ENCODE measurements around the gene CLCN1.
"Not testable (repeated sequence)": the region's sequence is repeated elsewhere in the genome, so short reads cannot be mapped to it uniquely, and the experiment has no call there.

Gene CLCN1

DNA sequence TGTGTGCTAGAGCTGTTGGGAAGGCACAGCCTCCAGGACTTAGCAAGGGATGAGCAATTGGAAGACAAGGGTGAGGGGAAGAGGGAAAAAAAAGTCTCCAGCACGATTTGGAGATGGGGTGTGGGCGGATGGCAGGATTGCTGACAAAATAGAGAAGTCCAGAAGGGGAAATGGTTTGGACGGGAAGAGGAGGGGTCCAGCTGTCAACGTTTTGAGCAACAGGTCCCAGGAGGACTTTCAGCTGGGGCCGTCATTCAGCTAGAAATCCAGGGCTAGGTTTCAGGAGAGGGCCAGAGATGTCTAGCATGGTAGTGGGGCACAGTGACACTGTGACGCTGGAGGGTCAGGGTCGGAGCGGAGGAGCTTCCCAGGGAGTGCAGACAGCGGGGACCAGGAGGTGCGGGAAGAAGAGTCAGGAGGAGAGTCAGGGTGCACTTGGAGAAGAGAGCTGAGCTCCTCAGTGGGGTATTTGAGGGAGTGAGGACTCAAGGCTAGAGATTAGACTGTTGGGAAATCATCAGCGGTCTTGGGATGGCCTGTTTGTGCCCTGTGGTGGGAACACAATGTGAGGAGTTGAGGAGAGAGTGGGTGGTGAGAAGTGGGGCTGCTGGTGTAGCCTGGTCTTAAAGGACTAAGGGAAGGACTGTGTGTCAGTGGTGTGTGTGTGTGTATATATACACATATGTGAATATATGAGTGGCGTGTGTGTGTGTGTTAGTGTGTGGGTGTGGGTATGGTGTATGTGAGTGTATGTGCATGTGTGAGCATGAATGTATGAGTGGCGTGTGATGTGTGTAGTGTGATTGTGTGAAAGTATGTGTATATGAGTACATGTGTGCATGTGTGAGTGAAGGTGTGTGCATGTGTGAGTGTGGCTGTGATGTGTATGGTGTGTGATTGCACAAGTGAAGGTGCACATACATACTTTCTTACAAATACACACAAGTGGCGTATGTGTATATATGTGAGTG, 69.0 kb downstream of the CLCN1 start:
- DNase-seq (ENCODE audit: low read depth, low spot score): no peak

DNA sequence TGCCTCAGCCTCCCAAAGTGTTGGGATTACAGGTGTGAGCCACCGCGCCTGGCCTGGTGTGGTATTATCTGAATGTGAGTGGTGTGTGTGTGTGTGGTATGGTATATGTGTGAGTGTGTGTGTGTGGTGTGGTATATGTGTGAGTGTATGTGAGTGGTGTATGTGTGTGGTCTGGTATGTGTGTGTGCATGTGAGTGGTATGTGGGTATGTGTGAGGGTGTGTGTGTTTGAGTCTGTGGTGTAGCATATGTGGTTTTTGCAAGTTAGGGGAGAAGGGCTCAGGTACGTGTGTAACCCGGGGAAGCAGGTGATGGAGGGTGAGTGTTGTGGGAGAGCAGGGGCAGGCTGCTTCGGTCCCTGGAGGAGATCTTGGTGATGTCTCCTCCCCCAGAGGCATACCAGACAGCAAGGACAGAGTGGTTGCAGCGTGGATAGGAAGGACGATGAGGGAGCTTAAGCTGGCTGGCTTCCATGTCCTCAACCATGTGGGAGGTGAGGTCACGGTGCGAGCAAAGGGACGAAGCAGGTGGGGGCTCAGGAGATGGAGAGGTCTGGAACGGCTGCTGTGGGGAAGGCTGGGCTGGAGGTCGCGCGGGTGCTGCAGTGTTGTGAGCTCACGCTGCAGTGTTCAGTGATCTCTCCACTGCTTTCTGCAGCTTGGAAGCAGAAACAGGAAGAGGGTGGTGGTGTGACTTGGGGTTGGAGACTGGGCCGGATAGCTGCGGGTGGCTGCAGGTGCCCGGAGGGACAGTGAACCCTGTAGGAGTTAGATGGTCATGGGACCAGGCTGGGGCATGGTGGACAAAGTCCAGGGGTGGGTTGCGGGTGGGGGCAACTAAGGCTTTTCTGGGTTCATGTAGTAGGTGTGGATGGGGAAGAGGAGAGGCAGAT, 70.2 kb downstream of the CLCN1 start:
- DNase-seq (ENCODE audit: low read depth, low spot score): no peak

DNA sequence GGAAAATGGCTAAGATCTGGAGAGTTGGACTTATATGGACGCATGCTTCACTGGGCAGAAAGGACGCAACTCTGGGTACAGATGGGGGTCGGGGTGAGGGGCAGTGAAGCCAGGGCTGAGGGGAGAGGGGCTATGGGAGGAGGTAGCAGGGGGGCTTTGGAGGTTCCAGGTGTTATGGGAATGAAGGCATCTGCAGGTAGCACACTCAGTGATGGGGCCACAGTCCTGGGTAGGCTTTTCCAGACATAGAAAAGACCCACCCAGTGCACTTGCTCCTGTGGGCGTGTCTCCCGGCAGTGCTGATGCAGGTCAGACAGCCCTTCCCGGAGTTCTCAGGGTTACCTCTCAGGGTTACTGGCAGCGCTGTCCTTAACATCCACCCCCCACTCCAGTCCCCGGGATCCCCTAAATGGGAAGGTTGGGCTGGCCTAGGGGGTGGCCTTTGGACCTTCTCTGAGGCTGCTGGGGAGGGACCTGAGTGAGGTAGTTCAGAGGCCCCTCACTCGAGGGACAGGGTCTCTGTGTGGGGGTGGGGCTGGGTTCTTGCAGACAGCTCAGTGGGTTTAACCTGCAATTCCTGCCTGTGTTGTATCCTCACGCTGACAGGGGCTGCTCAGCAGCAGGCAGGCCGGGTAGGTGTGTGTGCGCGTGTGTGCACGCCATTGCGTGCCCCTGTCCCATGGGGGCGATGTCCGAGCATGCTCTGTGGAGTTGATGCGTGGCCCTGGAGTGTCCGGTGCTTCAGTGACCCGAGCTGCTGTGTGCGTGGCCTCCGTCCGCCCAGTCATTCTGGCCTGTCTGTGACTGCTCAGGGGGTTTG, 71.5 kb downstream of the CLCN1 start:
- no peak for DNase-seq (ENCODE audit: low read depth, low spot score)

DNA sequence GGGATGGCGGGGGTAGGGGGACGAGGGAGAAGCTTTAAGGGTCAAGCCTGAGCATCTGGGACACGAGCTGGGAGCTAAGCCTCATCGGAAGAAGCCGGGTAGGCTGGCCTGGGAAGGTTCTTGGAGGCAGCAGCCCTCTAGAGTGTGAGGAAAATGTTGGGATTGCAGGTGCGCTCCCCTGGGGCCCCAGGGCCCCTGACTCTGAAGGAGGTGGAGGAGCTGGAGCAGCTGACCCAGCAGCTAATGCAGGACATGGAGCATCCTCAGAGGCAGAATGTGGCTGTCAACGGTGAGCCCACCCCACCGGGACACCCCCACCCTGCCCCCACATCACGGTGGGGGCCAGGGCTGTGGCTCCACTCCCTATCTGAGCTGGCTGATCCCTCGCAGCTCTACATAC, 72.1 kb downstream of the CLCN1 start:
- no peak for DNase-seq (ENCODE audit: low read depth, low spot score)

DNA sequence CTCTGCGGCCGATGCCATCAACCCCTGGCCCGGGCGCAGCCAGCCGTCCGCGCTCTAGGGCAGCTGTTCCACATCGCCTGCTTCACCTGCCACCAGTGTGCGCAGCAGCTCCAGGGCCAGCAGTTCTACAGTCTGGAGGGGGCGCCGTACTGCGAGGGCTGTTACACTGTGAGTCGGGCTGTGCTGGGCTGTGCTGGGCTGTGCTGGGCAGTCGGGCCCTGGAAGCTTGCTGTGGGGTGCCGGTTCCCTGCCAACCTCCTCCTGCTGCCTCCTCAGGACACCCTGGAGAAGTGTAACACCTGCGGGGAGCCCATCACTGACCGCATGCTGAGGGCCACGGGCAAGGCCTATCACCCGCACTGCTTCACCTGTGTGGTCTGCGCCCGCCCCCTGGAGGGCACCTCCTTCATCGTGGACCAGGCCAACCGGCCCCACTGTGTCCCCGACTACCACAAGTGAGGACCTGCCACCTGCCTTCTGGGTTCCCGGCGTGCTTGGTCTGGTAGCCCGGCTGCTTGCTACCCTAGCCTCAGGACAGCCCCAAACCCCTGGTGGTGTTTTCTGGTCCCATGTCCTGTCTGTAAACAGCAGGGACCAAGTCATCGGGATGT, 72.7 kb downstream of the CLCN1 start:
- no peak for DNase-seq (ENCODE audit: low read depth, low spot score)

DNA sequence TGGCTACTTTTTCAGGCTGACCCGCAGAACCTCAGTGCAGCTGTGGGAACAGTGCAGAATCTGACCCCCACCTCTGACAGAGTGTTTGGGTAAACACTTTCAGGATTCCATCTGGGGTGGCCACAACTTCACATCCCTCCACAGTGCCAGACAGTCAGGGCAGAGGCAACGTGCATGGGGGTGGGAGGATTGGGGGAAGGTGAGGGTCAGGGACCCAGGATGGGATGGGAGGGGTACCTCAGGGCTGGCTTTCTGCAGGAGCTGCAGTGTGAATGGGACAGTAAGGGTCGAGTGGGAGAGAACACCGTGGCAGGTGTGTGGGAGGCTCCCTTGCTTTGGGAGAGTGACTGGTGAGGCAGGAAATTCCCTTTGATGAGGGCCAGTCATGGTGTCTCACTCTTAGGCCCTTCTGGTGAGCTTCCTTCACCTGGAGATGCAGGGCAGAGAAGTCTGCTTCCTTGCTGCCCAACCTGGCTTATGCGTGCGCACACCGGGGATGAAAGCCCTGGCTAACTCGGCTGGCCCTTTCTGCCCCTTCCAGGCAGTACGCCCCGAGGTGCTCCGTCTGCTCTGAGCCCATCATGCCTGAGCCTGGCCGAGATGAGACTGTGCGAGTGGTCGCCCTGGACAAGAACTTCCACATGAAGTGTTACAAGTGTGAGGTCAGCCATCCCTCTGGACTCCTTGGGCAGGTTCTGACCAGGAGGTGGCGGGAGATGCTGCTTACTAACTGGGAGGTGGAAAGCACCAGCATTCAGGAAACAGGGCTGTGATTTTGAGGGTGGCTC, 73.6 kb downstream of the CLCN1 start:
- no peak for DNase-seq (ENCODE audit: low read depth, low spot score)

DNA sequence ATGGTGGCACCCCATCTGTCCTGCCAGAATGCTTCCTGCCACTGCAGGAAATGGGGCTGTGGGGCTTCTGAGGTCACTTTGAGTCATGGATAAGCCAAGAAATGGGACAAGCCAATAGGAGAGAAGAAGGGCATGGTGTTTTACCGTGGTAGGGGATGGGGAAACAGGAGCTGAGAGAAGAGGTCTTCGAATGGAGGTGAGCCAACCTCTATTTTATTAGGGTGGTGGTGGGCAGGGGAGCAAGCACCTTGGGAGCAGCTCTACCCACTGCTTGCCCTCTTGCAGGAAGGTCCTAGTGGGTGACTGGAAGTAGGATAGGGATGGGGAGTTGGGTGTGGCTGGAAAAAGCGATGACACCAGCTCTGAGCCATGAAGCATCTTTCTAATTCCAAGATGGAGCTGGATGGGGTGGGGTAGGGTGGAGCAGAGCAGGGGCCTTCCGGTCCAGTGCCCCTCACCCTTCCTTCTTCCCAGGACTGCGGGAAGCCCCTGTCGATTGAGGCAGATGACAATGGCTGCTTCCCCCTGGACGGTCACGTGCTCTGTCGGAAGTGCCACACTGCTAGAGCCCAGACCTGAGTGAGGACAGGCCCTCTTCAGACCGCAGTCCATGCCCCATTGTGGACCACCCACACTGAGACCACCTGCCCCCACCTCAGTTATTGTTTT, 74.3 kb downstream of the CLCN1 start:
- DNase-seq (ENCODE audit: low read depth, low spot score): no peak

DNA sequence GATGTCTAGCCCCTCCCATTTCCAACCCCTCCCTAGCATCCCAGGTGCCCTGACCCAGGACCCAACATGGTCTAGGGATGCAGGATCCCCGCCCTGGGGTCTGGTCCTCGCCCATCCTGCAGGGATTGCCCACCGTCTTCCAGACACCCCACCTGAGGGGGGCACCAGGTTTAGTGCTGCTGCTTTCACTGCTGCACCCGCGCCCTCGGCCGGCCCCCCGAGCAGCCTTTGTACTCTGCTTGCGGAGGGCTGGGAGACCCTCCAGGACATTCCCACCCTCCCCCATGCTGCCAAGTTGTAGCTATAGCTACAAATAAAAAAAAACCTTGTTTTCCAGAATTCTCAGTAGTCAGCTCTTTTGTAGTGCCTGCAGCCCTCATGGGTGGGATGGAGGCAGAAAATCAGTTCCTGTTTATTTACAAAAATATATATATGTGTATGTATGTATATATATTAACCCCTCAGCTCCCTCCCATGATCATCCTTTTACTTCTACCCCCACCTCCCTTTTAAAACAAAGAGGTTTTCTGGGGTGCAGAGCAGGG, 74.9 kb downstream of the CLCN1 start:
- DNase-seq (ENCODE audit: low read depth, low spot score): no peak

DNA sequence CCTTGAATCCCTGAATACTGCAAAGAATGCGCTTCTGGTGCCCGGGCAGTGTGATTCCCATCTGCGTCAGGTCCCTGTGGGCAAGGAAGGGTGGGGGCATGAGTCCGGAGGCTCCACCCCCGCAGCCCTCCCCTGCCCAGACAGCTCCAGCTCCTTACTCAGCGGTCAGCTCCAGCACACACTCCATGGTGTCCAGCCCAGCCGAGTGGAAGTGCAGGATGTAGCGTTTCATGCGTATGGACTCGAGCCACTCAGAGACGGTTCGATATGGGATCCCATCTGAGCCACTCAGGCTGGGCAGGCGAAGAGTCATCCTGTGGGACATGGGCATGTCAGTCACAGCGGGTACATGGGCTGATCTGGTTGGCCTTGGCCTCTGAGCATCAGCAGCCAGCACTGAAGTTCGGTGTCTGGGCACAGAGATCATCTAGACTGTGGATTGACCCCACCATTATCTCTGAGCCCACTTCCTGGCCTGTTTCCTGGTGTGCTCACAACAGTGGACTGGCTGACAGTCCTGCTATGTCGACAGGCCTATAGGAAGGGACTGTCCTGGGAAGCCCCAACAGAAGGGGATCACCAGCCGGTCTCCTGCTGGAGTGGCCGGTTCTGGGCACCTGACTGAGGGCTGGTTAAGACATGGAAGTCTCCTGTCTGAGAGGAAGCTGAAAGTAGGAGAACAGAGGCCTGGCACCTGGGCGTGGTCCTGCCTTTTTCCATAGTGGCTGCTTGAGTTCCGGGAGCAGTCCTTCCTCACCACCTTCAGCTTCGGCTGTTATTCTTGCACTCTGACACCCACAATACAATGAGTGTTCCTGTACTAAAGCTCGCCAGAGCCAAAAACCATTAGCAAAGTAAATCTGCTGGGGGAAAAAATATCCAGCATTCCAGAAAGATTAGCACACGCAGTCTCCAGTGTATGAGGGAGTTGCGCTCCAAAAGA, 75.8 kb downstream of the CLCN1 start:
- DNase-seq (ENCODE audit: low read depth, low spot score): no peak

DNA sequence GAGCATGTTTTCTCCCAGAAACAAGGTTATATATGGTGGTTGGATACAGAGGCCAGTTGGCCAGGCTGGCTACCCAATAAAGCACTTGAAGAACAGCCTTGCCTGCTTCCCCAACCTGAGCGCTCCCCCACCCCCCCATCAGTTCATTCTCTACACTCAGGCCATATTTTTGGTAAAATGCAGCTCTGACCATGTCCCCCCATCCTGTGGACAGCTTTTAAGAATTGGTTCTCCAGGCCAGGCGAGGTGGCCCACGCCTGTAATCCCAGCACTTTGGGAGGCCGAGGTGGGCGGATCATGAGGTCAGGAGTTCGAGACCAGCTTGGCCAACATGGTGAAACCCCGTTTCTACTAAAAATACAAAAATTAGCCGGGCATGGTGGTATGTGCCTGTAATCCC, 76.5 kb downstream of the CLCN1 start:
- DNase-seq (ENCODE audit: low read depth, low spot score): not testable (repeated sequence)

DNA sequence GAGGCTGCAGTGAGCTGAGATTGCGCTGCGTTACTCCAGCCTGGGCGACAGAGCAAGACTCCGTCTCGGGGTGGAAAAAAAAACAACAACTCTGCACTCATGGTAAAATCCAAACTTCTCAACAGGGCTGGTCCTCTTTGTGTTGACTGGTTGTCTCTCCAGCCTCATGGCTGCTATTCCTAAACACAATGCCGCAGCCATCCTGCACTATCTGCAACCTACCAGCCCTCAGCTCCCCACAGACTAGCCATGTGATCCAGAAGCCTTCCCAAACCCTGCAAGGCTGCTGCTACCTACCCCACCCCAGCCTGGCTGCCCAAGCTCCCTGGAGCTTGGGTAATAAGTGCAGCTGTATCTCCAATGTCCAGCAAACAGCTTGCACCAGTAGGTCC, 77.0 kb downstream of the CLCN1 start:
- DNase-seq (ENCODE audit: low read depth, low spot score): no peak

DNA sequence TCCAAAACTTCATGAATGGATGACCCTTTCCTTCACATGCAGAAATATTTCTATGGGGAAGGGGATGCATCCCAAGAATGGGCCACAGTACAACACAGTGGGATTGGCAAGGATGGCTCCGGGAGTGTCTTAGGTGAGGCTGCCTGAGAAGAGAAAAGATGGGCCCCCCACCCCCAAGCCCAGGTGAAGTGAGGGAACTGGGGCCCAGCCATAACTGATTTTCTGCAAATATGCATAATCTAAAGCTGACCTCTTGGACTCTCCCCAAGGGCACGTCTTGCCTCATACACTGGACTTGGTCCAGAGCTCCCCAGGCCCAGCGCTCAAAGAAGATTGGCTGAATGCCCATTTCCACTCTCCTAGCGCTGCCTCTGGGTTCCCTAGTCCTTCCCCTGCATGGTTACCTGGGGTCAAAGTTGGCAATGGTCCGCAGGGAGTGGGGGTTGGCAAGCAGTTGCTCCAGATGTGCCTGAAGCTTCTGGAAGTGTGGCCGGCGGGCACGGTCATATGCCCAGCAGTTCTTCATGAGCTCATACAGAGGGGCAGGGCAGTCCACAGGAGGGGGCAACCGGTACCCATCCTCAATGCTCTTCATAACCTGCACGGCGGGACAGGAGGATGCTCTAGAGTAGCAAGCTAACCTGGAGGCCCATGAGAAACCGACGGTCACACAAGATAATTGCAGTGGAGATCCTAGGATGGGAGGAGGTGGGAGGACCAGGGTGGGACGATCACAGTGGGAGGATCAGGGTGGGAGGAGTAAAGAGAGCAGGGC, 77.5 kb downstream of the CLCN1 start:
- no peak for DNase-seq (ENCODE audit: low read depth, low spot score)

DNA sequence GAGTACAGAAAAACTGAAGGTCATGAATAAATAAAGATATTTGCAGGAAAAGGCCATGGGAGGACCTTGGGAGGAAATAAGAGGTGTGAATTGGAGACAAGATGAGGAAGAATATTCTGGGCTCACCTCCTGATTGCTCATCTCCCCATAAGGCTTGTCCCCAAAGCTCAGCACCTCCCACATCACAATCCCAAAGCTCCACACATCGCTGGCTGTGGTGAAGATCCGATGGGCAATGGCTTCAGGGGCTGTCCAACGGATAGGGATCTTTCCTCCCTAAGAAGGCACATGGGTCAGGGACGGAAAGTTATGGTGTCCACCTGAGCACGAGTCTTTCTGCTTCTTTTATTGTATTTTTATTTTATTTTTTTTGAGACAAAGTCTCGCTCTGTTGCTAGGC, 78.2 kb downstream of the CLCN1 start:
- no peak for DNase-seq (ENCODE audit: low read depth, low spot score)

DNA sequence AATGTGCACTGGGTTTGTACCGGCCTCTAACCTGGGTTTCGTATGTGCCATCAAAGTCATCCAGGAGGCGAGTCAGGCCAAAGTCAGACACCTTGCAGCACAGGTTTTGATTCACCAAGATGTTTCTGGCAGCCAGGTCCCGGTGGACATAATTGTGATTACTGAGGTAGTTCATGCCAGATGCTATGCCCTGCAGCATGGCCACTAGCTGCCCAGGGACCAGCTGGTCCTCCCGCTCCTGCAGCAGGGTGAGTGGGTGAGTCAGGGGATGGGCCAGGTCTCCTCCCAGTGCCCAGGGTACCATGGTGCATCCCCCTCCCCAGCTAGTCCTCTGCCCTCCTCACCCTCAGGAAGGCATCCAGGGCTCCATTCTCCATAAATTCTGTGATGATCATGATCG, 78.9 kb downstream of the CLCN1 start:
- no peak for DNase-seq (ENCODE audit: low read depth, low spot score)

DNA sequence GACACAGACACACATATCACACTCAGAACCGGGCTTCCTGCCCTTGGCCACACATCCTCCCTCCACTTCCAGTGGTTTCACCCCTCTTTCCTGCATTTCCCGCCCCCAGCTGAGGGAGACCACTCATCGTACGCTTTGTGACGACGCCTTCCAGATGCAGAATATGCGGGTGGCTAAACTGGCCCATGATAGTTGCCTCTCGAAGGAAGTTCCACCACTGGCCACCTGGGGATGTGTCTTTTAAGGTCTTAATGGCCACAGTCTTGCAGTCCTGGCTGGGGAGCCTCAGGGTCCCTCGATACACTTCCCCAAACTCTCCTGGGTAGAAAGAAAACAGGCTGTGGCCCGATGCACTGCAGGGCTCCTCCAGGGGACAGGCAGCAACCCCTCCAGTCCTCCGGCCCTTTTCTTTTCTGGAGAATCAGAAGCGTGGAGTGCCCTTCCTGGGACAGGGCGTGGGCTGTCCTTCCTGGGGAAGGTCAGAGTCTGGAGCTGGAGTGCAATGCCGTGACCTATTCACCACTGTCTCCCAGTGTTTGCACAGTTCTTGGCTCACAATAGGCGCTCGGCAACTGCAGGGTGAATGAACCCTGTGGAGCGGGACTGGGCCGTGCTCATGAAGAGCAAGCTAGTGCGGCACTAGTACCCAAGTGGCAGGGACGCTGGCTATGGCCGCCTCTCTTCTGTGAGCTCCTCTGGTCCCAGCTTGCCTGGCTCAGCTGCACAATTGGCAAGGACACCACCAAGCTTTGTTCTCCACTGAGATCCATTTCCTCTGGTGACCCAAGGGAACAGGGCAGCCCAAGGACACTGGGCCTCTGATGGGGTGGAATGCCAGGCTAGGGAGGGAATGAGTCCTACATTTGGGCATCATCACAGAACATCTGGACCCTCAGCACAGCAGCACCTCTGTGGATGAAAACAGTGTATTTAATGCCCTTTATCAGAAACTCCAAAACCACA, 79.6 kb downstream of the CLCN1 start:
- no peak for DNase-seq (ENCODE audit: low read depth, low spot score)

DNA sequence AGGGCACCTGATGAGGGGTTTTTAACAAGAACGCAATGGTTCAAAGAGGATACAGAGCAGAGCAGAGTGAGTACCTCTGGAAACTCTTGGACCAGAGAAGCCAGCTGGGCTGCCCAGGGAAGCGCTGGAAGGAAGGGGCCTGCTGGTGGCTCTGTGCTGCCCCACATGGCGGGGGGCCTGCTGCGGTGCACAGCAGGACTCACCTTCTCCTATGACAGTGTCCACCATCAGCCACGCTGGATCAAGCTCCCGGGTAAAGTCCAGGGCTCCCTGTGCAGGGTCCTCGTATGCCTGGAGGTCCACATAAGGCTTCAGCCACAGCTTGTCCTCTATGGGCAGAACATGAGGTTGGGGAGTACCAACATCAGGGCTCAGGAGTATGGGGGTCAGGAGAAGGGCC, 80.3 kb downstream of the CLCN1 start:
- DNase-seq (ENCODE audit: low read depth, low spot score): no peak

Data from brain pericyte (primary cell).